HepG2 (cell line): ENCODE measurements around the gene RIMBP3C. TPM values are rescaled to one million over a fixed set of nuclear protein-coding genes. Genes with fewer than 3 reads are reported as not detected.
A peak's percentile ranks its signal among the peaks of the same experiment; 100 is the strongest.

ENCODE experiments used
- FOXK1 ChIP-seq: sonication (generic); formaldehyde crosslinking; IDR thresholded peaks from 2 replicates; pipeline ENCODE4 v1.4.0; 2020; ENCODE audit warnings: low read depth, missing genetic modification reagents, borderline replicate concordance
- HNRNPH1 ChIP-seq: fragments of 200-400 bp; formaldehyde crosslinking; optimal IDR thresholded peaks from 2 replicates; pipeline ENCODE3; 2017; ENCODE audit warnings: mild to moderate bottlenecking, low read depth, low read length
- KMT2A ChIP-seq: sonication (generic); formaldehyde crosslinking; IDR thresholded peaks from 2 replicates; pipeline ENCODE4 v1.4.0; 2020; ENCODE audit warnings: missing genetic modification reagents
- MAZ ChIP-seq, 2 experiments: sonication (generic) in 1 of 2; formaldehyde crosslinking in 1 of 2; IDR thresholded peaks; 2 replicates each; pipeline versions ENCODE4 v1.5.0 to v1.6.1; 2012 to 2020; ENCODE audit warnings: low read depth in 2 of 2, mild to moderate bottlenecking in 2 of 2, borderline replicate concordance in 1 of 2, improper control_type of control experiment in 1 of 2, low read length in 1 of 2, missing genetic modification reagents in 1 of 2, moderate library complexity in 1 of 2
- PHF21A ChIP-seq: sonication (generic); formaldehyde crosslinking; IDR thresholded peaks from 2 replicates; pipeline ENCODE4 v1.5.0; 2020; ENCODE audit warnings: mild to moderate bottlenecking, missing genetic modification reagents
- POLR2A ChIP-seq, 2 experiments: IDR thresholded peaks; 2 replicates each; pipeline ENCODE4 v1.6.1; 2011; ENCODE audit warnings: low read depth in 2 of 2, low read length in 2 of 2, mild to moderate bottlenecking in 1 of 2, moderate library complexity in 1 of 2; ENCODE audit not compliant: insufficient read depth in 1 of 2
- RERE ChIP-seq: IDR thresholded peaks from 2 replicates; pipeline ENCODE4 v1.6.1; 2016; ENCODE audit warnings: low read depth, missing genetic modification reagents, missing compliant biosample characterization
- TARDBP ChIP-seq: sonication (generic); formaldehyde crosslinking; IDR thresholded peaks from 2 replicates; pipeline ENCODE4 v1.8.0; 2022; ENCODE audit warnings: mild to moderate bottlenecking, missing genetic modification reagents
- YEATS2 ChIP-seq: sonication (generic); formaldehyde crosslinking; IDR thresholded peaks from 2 replicates; pipeline ENCODE4 v1.4.0; 2020; ENCODE audit warnings: missing genetic modification reagents, borderline replicate concordance
- ZNF136 ChIP-seq: sonication (generic); formaldehyde crosslinking; IDR thresholded peaks from 2 replicates; pipeline ENCODE4 v1.8.1; 2022; ENCODE audit warnings: low read depth, mild to moderate bottlenecking, moderate library complexity, missing genetic modification reagents
- ZNF281 ChIP-seq: sonication (generic); formaldehyde crosslinking; IDR thresholded peaks from 2 replicates; pipeline ENCODE4 v1.4.0; 2020; ENCODE audit warnings: missing genetic modification reagents, borderline replicate concordance
- ZNF350 ChIP-seq: sonication (generic); formaldehyde crosslinking; IDR thresholded peaks from 2 replicates; pipeline ENCODE4 v1.4.0; 2020; ENCODE audit warnings: mild to moderate bottlenecking, low read depth, missing genetic modification reagents, borderline replicate concordance
- ZNF460 ChIP-seq: sonication (generic); formaldehyde crosslinking; IDR thresholded peaks from 2 replicates; pipeline ENCODE4 v1.5.1; 2020; ENCODE audit warnings: missing genetic modification reagents, mild to moderate bottlenecking, borderline replicate concordance
- ZNF597 ChIP-seq: sonication (generic); formaldehyde crosslinking; IDR thresholded peaks from 2 replicates; pipeline ENCODE4 v1.5.0; 2020; ENCODE audit warnings: missing genetic modification reagents
- ZNF704 ChIP-seq: sonication (generic); formaldehyde crosslinking; IDR thresholded peaks from 2 replicates; pipeline ENCODE4 v1.8.1; 2023; ENCODE audit warnings: mild to moderate bottlenecking, inconsistent platforms, moderate library complexity, missing genetic modification reagents, borderline replicate concordance
- ZNF749 ChIP-seq: sonication (generic); formaldehyde crosslinking; IDR thresholded peaks from 2 replicates; pipeline ENCODE4 v1.8.0; 2022; ENCODE audit warnings: mild to moderate bottlenecking, missing genetic modification reagents, moderate library complexity, borderline replicate concordance
- polyA plus RNA-seq, 8 experiments: library from polyadenylated mRNA; depleted of rRNA in 3 of 8; stranded (reverse) in 7 of 8; unstranded in 1 of 8; fragments of >200 nt; fragmentation: Illumina TruSeq in 4 of 8; extraction: Trizol in 4 of 8; gene quantifications; 2 replicates each; pipeline versions ENCODE4 v1.2.1 to v1.2.3, GENCODE V29; 2011 to 2016; ENCODE audit warnings: low read depth in 4 of 8, missing spikeins in 1 of 8, mixed read lengths in 1 of 8; ENCODE audit not compliant: insufficient read depth in 1 of 8
- total RNA-seq, 5 experiments: library from RNA; depleted of rRNA; stranded (reverse); fragments of >200 nt; fragmentation: Illumina TruSeq; extraction: Trizol; gene quantifications; 2 replicates each; pipeline ENCODE4 v1.2.3, GENCODE V29; 2016; ENCODE audit warnings: low read depth in 1 of 5

Gene RIMBP3C
- total and polyA plus RNA-seq, 2 of the 13 experiments (the other 11 are each of a cell fraction or from before 2014, with no cell fraction given) = 0.15 TPM; not detected in 1

GRCh38 chr22:21567456-21568346, 16.4 kb upstream of the RIMBP3C start, which contains the start of gene UBE2L3 (continued):
- no peak for TF ChIP-seq ZNF597 (CRISPR knock-in tag)
- TF ChIP-seq ZNF749 = peak; percentile 77; the same call in 1 of the 2 replicates
- TF ChIP-seq HNRNPH1 = no peak
- 0 out of 2 replicates have a peak, but pooled peaks have one; percentile 50 for TF ChIP-seq ZNF136 (CRISPR knock-in tag)
- peak; percentile 99 for TF ChIP-seq ZNF281 (CRISPR knock-in tag)
- TF ChIP-seq ZNF350 (CRISPR knock-in tag) = no peak; the same call in none of the 2 replicates
- TF ChIP-seq PHF21A (CRISPR knock-in tag) = peak; percentile 43
- peak; percentile 42; the same call in 1 of the 2 replicates for TF ChIP-seq ZNF704 (CRISPR knock-in tag)
- TF ChIP-seq KMT2A (CRISPR knock-in tag) = peak; percentile 72
- no peak; the same call in 1 of the 2 replicates for TF ChIP-seq ZNF460 (CRISPR knock-in tag)
- peak; percentile 51; the same call in 1 of the 2 replicates for TF ChIP-seq FOXK1 (CRISPR knock-in tag)
- TF ChIP-seq TARDBP (CRISPR knock-in tag) = peak; percentile 63; the same call in 1 of the 2 replicates
- TF ChIP-seq POLR2A (IDR thresholded peaks at IDR 0.05; ENCODE audit: insufficient read depth in 1 of 2, low read depth in 2 of 2, low read length in 2 of 2) = peak; percentile 76 to 78
- TF ChIP-seq MAZ (IDR thresholded peaks at IDR 0.05; ENCODE audit: borderline replicate concordance, low read depth, low read length) = peak; percentile 91
- peak; percentile 72 for TF ChIP-seq MAZ (CRISPR knock-in tag; IDR thresholded peaks at IDR 0.05; ENCODE audit: low read depth)
- peak; percentile 68; the same call in 1 of the 2 replicates for TF ChIP-seq YEATS2 (CRISPR knock-in tag)
- TF ChIP-seq RERE = no peak
